G401.6 (cell line): ENCODE measurements around the gene HOXD10.

Source experiments
- FAIRE-seq: peaks from 2 replicates; lab custom pipeline; 2012; peaks lifted over from hg19 to GRCh38; lab: Jason Lieb, UNC

Gene HOXD10

GRCh38 chr2:176115883-176116813 is at the start of gene HOXD10:
TSS of gene HOXD10 (plus strand) at chr2:176116778. CDS start at chr2:176116834, 56 bp downstream.
- FAIRE-seq, result no peak

- no peak for FAIRE-seq
Measured at GRCh38 chr2:176067589-176068418, 48.8 kb upstream of the HOXD10 start.

GRCh38 chr2:176068419-176068832 is 48.2 kb upstream of the HOXD10 start:
- no peak for FAIRE-seq

GRCh38 chr2:176071330-176072291 is 45.0 kb upstream of the HOXD10 start:
- FAIRE-seq, result no peak

GRCh38 chr2:176072292-176072669 is 44.3 kb upstream of the HOXD10 start:
- FAIRE-seq, result no peak

- FAIRE-seq, result no peak
Measured at GRCh38 chr2:176072951-176073904, 43.4 kb upstream of the HOXD10 start.

GRCh38 chr2:176074919-176075425 is 41.6 kb upstream of the HOXD10 start:
- FAIRE-seq, result no peak

- FAIRE-seq, result no peak
Measured at GRCh38 chr2:176075481-176075880, 41.1 kb upstream of the HOXD10 start.

GRCh38 chr2:176076063-176076462 is 40.5 kb upstream of the HOXD10 start:
- no peak for FAIRE-seq

GRCh38 chr2:176076796-176077195 is 39.8 kb upstream of the HOXD10 start:
- no peak for FAIRE-seq

GRCh38 chr2:176078541-176079284 is 37.9 kb upstream of the HOXD10 start:
- FAIRE-seq, result no peak

GRCh38 chr2:176079285-176079830 is 37.2 kb upstream of the HOXD10 start:
- FAIRE-seq, result no peak

- FAIRE-seq, result no peak
Measured at GRCh38 chr2:176079831-176080539, 36.6 kb upstream of the HOXD10 start.

- FAIRE-seq, result no peak
Measured at GRCh38 chr2:176080540-176081375, 35.8 kb upstream of the HOXD10 start.

GRCh38 chr2:176081376-176081836 is 35.2 kb upstream of the HOXD10 start:
- no peak for FAIRE-seq

- FAIRE-seq, result no peak
Measured at GRCh38 chr2:176081837-176082524, 34.6 kb upstream of the HOXD10 start.

GRCh38 chr2:176082525-176082823 is 34.1 kb upstream of the HOXD10 start:
- FAIRE-seq, result no peak
